HepG2 (cell line): ENCODE data around the gene PIK3CA. TPM values are rescaled to one million over a fixed set of nuclear protein-coding genes. Genes with fewer than 3 reads are reported as not detected.

Source experiments
- ATAC-seq: fragments of 200-7000 bp; cut with Tn5 transposase; 3 replicates; pipeline ENCODE4 v1.9.1; 2020; ENCODE audit warnings: mild to moderate bottlenecking, moderate library complexity
- BruUV-seq: library from RNA; stranded (reverse); fragments of 400-500 nt; replicated peaks from 2 replicates; lab custom pipeline; 2021; lab: Mats Ljungman, UMichigan
- CTCF ChIA-PET: fragments of 300-600 bp; formaldehyde crosslinking; extraction: SDS; loops from one replicate; lab custom pipeline; 2021; ENCODE audit warnings: low total read pairs, inconsistent platforms, low intra/inter-chr PET ratio; lab: Yijun Ruan, JAX
- POLR2A ChIA-PET: fragments of 350-600 bp; sonication (Branson Sonifier 250); formaldehyde crosslinking; loops from one replicate; lab custom pipeline; 2020; ENCODE audit warnings: antibody characterized with exemption, inconsistent platforms; lab: Yijun Ruan, JAX
- DNase-seq: peaks from one replicate; pipeline ENCODE4 v3.0.0-alpha.2; 2015; ENCODE audit warnings: low spot score
- FAIRE-seq: peaks from 3 replicates; lab custom pipeline; 2011; peaks lifted over from hg19 to GRCh38; lab: Jason Lieb, UNC
- H2AFZ ChIP-seq: one replicate; pipeline ENCODE4 v1.6.1; 2011; ENCODE audit warnings: low read length, inconsistent platforms
- H3K27ac ChIP-seq: fragments of 300-600 bp; 3 replicates; pipeline ENCODE4 v1.8.0; 2011; ENCODE audit warnings: mixed run types, mild to moderate bottlenecking, mixed read lengths, low read length, inconsistent platforms; ENCODE audit not compliant: insufficient read depth; ENCODE audit errors: extremely low read length
- H3K27me3 ChIP-seq, 2 experiments: fragments of 200-600 bp in 1 of 2; 2 replicates in 1 of 2; 3 replicates in 1 of 2; pipeline versions ENCODE4 v1.6.0 to v1.8.0; 2011; ENCODE audit warnings: low read length in 2 of 2, mild to moderate bottlenecking in 2 of 2, moderate library complexity in 2 of 2, inconsistent platforms in 1 of 2; ENCODE audit not compliant: insufficient read depth in 2 of 2, control insufficient read depth in 1 of 2
- H3K36me3 ChIP-seq, 2 experiments: fragments of 200-600 bp in 1 of 2; replicated peaks in 1 of 2; 2 replicates in 1 of 2; 3 replicates in 1 of 2; pipeline versions ENCODE4 v1.5.1 to v1.8.0; 2011; ENCODE audit warnings: low read length in 2 of 2, inconsistent platforms in 1 of 2; ENCODE audit not compliant: insufficient read depth in 2 of 2, control insufficient read depth in 1 of 2
- H3K4me1 ChIP-seq: 2 replicates; pipeline ENCODE4 v1.5.1; 2012; ENCODE audit warnings: low read length, inconsistent platforms; ENCODE audit not compliant: insufficient read depth
- H3K4me2 ChIP-seq: 2 replicates; pipeline ENCODE4 v1.6.0; 2011; ENCODE audit warnings: low read depth, low read length, inconsistent platforms
- H3K4me3 ChIP-seq, 3 experiments: fragments of 200-600 bp in 1 of 3; sonication (generic), shearing (Covaris generic) in 1 of 3; replicated peaks in 1 of 3; 2 replicates each; pipeline ENCODE4 v1.5.1; 2011 to 2016; ENCODE audit warnings: low read length in 3 of 3, inconsistent platforms in 2 of 3, low read depth in 2 of 3, mild to moderate bottlenecking in 2 of 3, control low read depth in 1 of 3, mixed read lengths in 1 of 3; ENCODE audit not compliant: insufficient read depth in 1 of 3
- H3K79me2 ChIP-seq: one replicate; pipeline ENCODE4 v1.6.1; 2011; ENCODE audit warnings: low read length, inconsistent platforms; ENCODE audit not compliant: insufficient read depth
- H3K9ac ChIP-seq: 2 replicates; pipeline ENCODE4 v1.6.0; 2011; ENCODE audit warnings: mild to moderate bottlenecking, low read depth, low read length, inconsistent platforms; ENCODE audit not compliant: insufficient read depth
- H3K9me3 ChIP-seq: 2 replicates; pipeline ENCODE4 v1.5.1; 2012; ENCODE audit warnings: mild to moderate bottlenecking, low read length
- H4K20me1 ChIP-seq: 2 replicates; pipeline ENCODE4 v1.6.0; 2011; ENCODE audit warnings: inconsistent platforms, mild to moderate bottlenecking, low read length, moderate library complexity; ENCODE audit not compliant: insufficient read depth
- AKAP8 ChIP-seq: sonication (generic); formaldehyde crosslinking; IDR thresholded peaks from 2 replicates; pipeline ENCODE4 v1.5.1; 2020; ENCODE audit warnings: mild to moderate bottlenecking, missing genetic modification reagents
- FOXA1 ChIP-seq, 2 experiments: fragments of 450-650 bp in 1 of 2; sonication (generic) in 1 of 2; formaldehyde crosslinking in 1 of 2; IDR thresholded peaks; 2 replicates each; pipeline versions ENCODE4 v1.4.0 to v1.6.1; 2016 to 2020; ENCODE audit warnings: missing genetic modification reagents in 1 of 2
- KLF13 ChIP-seq: sonication (generic); formaldehyde crosslinking; IDR thresholded peaks from 2 replicates; pipeline ENCODE4 v1.4.0; 2020; ENCODE audit warnings: mild to moderate bottlenecking, missing genetic modification reagents
- KLF15 ChIP-seq: sonication (generic); formaldehyde crosslinking; IDR thresholded peaks from 2 replicates; pipeline ENCODE4 v1.8.1; 2023; ENCODE audit warnings: borderline replicate concordance, mild to moderate bottlenecking, inconsistent platforms, missing genetic modification reagents, mixed read lengths
- NR3C1 ChIP-seq: sonication (generic); formaldehyde crosslinking; IDR thresholded peaks from 2 replicates; pipeline ENCODE4 v1.4.0; 2020; ENCODE audit warnings: missing genetic modification reagents
- PAF1 ChIP-seq: IDR thresholded peaks from 2 replicates; pipeline ENCODE4 v1.6.1; 2016; ENCODE audit warnings: missing genetic modification reagents, missing compliant biosample characterization
- PITX1 ChIP-seq: sonication (generic); formaldehyde crosslinking; IDR thresholded peaks from 2 replicates; pipeline ENCODE4 v1.5.1; 2020; ENCODE audit warnings: mild to moderate bottlenecking, missing genetic modification reagents
- RAD21 ChIP-seq: fragments of 450-650 bp; formaldehyde crosslinking; IDR thresholded peaks from 2 replicates; pipeline ENCODE4 v1.5.0; 2020; ENCODE audit warnings: mild to moderate bottlenecking
- RBAK ChIP-seq: sonication (generic); formaldehyde crosslinking; IDR thresholded peaks from 2 replicates; pipeline ENCODE4 v1.5.1; 2020; ENCODE audit warnings: mild to moderate bottlenecking, missing genetic modification reagents
- U2AF1 ChIP-seq: fragments of 200-400 bp; formaldehyde crosslinking; optimal IDR thresholded peaks from 2 replicates; pipeline ENCODE3; 2017; ENCODE audit warnings: mild to moderate bottlenecking, low read depth, low read length
- ZNF230 ChIP-seq: sonication (generic); formaldehyde crosslinking; IDR thresholded peaks from 2 replicates; pipeline ENCODE4 v1.4.0; 2020; ENCODE audit warnings: mild to moderate bottlenecking, missing genetic modification reagents
- ZNF263 ChIP-seq: sonication (generic); formaldehyde crosslinking; IDR thresholded peaks from 2 replicates; pipeline ENCODE4 v1.4.0; 2020; ENCODE audit warnings: missing genetic modification reagents
- ZNF33B ChIP-seq: sonication (generic); formaldehyde crosslinking; IDR thresholded peaks from 2 replicates; pipeline ENCODE4 v1.5.1; 2020; ENCODE audit warnings: mild to moderate bottlenecking, missing genetic modification reagents
- ZNF672 ChIP-seq: sonication (generic); formaldehyde crosslinking; IDR thresholded peaks from 2 replicates; pipeline ENCODE4 v1.8.1; 2022; ENCODE audit warnings: missing genetic modification reagents
- ZNF737 ChIP-seq: sonication (generic); formaldehyde crosslinking; IDR thresholded peaks from 2 replicates; pipeline ENCODE4 v1.5.0; 2020; ENCODE audit warnings: missing genetic modification reagents, mild to moderate bottlenecking, borderline replicate concordance
- in situ Hi-C: cut with HindIII; loops from 2 replicates; pipeline ENCODE4 v1.10.0; 2017; ENCODE audit warnings: low pct_unique_long_range_greater_than_20kb; ENCODE audit not compliant: extremely low pct_ligation_motif_present
- intact Hi-C: fragments of 100-400 bp; cut with micrococcal nuclease; formaldehyde crosslinking; loops from one replicate; pipeline ENCODE4 v1.10.0; 2022; ENCODE audit not compliant: unreplicated experiment
- polyA plus RNA-seq, 8 experiments: library from polyadenylated mRNA; depleted of rRNA in 3 of 8; stranded (reverse) in 7 of 8; unstranded in 1 of 8; fragments of >200 nt; fragmentation: Illumina TruSeq in 4 of 8; extraction: Trizol in 4 of 8; gene quantifications; 2 replicates each; pipeline versions ENCODE4 v1.2.1 to v1.2.3, GENCODE V29; 2011 to 2016; ENCODE audit warnings: low read depth in 4 of 8, missing spikeins in 1 of 8, mixed read lengths in 1 of 8; ENCODE audit not compliant: insufficient read depth in 1 of 8
- total RNA-seq, 5 experiments: library from RNA; depleted of rRNA; stranded (reverse); fragments of >200 nt; fragmentation: Illumina TruSeq; extraction: Trizol; gene quantifications; 2 replicates each; pipeline ENCODE4 v1.2.3, GENCODE V29; 2016; ENCODE audit warnings: low read depth in 1 of 5
- TF ChIP-seq, protein P1 (sequence below): sonication (generic); formaldehyde crosslinking; IDR thresholded peaks from 2 replicates; pipeline ENCODE4 v1.4.0; 2020; ENCODE audit warnings: missing genetic modification reagents

The PIK3CA gene
- total and polyA plus RNA-seq, 2 of the 13 experiments (the other 11 are each of a cell fraction or from before 2014, with no cell fraction given), result 5.7 to 11.4 TPM

DNA sequence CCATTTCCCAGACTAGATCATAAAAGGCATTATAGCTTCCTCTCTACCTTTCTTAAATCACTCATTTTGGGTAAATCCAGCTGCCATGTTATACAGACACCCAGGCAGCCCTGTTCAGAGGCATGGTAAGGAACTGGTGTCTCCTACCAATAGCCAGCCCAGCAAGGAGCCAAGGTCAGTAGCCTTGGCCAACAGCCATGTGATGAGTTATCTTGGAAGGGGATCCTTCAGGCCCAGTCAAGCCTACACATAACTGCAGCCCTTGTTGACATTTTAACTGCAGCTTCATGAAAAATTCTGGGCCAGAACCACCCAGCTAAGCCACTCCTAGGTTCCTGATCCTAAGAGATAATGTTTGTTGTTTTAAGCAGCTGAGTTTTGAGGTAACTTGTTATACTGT, 47.5 kb upstream of the PIK3CA start:
- CTCF ChIA-PET, result no interaction called here
- in situ Hi-C loops, result no loop called here

More for the DNA sequence above, 47.5 kb upstream of the PIK3CA start:
- no peaks in the 10 kb centered on the region for H4K20me1 ChIP-seq
- BruUV-seq, result no TSS peak
- FAIRE-seq, result no peak
- TF ChIP-seq NR3C1, result no peak
- TF ChIP-seq RAD21 (CRISPR knock-in tag), result no peak
- TF ChIP-seq PITX1 (CRISPR knock-in tag), result no peak
- no peak for TF ChIP-seq U2AF1
- no peak for TF ChIP-seq ZNF672
- TF ChIP-seq AKAP8 (CRISPR knock-in tag), result no peak
- no peak for TF ChIP-seq FOXA1 (IDR thresholded peaks at IDR 0.05)
- TF ChIP-seq FOXA1 (CRISPR knock-in tag; IDR thresholded peaks at IDR 0.05), result no peak
- no peak for TF ChIP-seq KLF13 (CRISPR knock-in tag)
- TF ChIP-seq KLF15, result no peak
- no peak for TF ChIP-seq ZNF230
- no peak for TF ChIP-seq ZNF737 (CRISPR knock-in tag)
- TF ChIP-seq, protein P1, sequence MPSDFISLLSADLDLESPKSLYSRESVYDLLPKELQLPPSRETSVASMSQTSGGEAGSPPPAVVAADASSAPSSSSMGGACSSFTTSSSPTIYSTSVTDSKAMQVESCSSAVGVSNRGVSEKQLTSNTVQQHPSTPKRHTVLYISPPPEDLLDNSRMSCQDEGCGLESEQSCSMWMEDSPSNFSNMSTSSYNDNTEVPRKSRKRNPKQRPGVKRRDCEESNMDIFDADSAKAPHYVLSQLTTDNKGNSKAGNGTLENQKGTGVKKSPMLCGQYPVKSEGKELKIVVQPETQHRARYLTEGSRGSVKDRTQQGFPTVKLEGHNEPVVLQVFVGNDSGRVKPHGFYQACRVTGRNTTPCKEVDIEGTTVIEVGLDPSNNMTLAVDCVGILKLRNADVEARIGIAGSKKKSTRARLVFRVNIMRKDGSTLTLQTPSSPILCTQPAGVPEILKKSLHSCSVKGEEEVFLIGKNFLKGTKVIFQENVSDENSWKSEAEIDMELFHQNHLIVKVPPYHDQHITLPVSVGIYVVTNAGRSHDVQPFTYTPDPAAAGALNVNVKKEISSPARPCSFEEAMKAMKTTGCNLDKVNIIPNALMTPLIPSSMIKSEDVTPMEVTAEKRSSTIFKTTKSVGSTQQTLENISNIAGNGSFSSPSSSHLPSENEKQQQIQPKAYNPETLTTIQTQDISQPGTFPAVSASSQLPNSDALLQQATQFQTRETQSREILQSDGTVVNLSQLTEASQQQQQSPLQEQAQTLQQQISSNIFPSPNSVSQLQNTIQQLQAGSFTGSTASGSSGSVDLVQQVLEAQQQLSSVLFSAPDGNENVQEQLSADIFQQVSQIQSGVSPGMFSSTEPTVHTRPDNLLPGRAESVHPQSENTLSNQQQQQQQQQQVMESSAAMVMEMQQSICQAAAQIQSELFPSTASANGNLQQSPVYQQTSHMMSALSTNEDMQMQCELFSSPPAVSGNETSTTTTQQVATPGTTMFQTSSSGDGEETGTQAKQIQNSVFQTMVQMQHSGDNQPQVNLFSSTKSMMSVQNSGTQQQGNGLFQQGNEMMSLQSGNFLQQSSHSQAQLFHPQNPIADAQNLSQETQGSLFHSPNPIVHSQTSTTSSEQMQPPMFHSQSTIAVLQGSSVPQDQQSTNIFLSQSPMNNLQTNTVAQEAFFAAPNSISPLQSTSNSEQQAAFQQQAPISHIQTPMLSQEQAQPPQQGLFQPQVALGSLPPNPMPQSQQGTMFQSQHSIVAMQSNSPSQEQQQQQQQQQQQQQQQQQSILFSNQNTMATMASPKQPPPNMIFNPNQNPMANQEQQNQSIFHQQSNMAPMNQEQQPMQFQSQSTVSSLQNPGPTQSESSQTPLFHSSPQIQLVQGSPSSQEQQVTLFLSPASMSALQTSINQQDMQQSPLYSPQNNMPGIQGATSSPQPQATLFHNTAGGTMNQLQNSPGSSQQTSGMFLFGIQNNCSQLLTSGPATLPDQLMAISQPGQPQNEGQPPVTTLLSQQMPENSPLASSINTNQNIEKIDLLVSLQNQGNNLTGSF, result no peak
- TF ChIP-seq PAF1 (CRISPR knock-in tag), result no peak
- TF ChIP-seq ZNF263 (CRISPR knock-in tag), result no peak
- no peak for TF ChIP-seq ZNF33B
- no peak for TF ChIP-seq RBAK (CRISPR knock-in tag)
- TF ChIP-seq, all 625 proteins: peak for 0
- intact Hi-C loops, result no loop called here
- H3K4me2 ChIP-seq, result no peak overlapping the region
- H3K9ac ChIP-seq, result no peak overlapping the region
- no peak for DNase-seq
- H3K79me2 ChIP-seq, result no peaks in the 10 kb centered on the region
- no peak overlapping the region for H3K4me3 ChIP-seq
- no peak for ATAC-seq
- H3K27ac ChIP-seq, result no peak overlapping the region
- no peaks in the 10 kb centered on the region for H3K4me1 ChIP-seq
- no peak overlapping the region for H2AFZ ChIP-seq
- no peaks in the 10 kb centered on the region for H3K9me3 ChIP-seq
- no peaks in the 10 kb centered on the region for H3K36me3 ChIP-seq
- POLR2A ChIA-PET, result no interaction called here
- peaks cover 0 to 2% of the 10 kb centered on the region in 2 experiments; a peak in 1 of 5 replicates for H3K27me3 ChIP-seq
